NCI-H526 treated with DMSO at 0.1 percent for 48 hours (cell line): ENCODE results near the gene CCDC43.
A peak's percentile ranks its signal among the peaks of the same experiment; 100 is the strongest.
"Not testable (repeated sequence)": the region's sequence is repeated elsewhere in the genome, so short reads cannot be mapped to it uniquely, and the experiment has no call there.

ENCODE experiments used
- DNase-seq: peaks from one replicate; lab custom pipeline; 2025; lab: John Stamatoyannopoulos, UW

Gene CCDC43

GRCh38 chr17:44689477-44690217 lies at the start of gene CCDC43:
TSS of gene CCDC43 (minus strand) at chr17:44689776. CDS start at chr17:44689753, 23 bp downstream.
- DNase-seq: peak; percentile 84

GRCh38 chr17:44738214-44738906 lies 48.8 kb upstream of the CCDC43 start:
- DNase-seq: no peak

GRCh38 chr17:44736551-44737240 lies 47.1 kb upstream of the CCDC43 start:
- no peak for DNase-seq

- no peak for DNase-seq
Measured at GRCh38 chr17:44734272-44734671, 44.7 kb upstream of the CCDC43 start.

GRCh38 chr17:44733753-44734152 lies 44.2 kb upstream of the CCDC43 start:
- DNase-seq: no peak

- DNase-seq: not testable (repeated sequence)
Measured at GRCh38 chr17:44726121-44726520, 36.5 kb upstream of the CCDC43 start.

- DNase-seq: no peak
Measured at GRCh38 chr17:44722254-44722653, 32.7 kb upstream of the CCDC43 start.

- no peak for DNase-seq
Measured at GRCh38 chr17:44719444-44719843, 29.9 kb upstream of the CCDC43 start.

GRCh38 chr17:44708401-44709263 lies 19.1 kb upstream of the CCDC43 start, which contains the start of gene DBF4B:
TSS of gene DBF4B (plus strand) at chr17:44708665. CDS start at chr17:44708821, 156 bp downstream.
- DNase-seq: peak; percentile 86

- DNase-seq: no peak
Measured at GRCh38 chr17:44707755-44708400, 18.3 kb upstream of the CCDC43 start.

- DNase-seq: not testable (repeated sequence)
Measured at GRCh38 chr17:44700288-44700687, 10.7 kb upstream of the CCDC43 start.

- DNase-seq: no peak
Measured at GRCh38 chr17:44693609-44694008, 4.0 kb upstream of the CCDC43 start.

GRCh38 chr17:44690746-44691306 lies 1.2 kb upstream of the CCDC43 start:
- DNase-seq: not testable (repeated sequence)

- DNase-seq: no peak
Measured at GRCh38 chr17:44688675-44689476, 700 bp downstream of the CCDC43 start.

GRCh38 chr17:44688200-44688599 lies 1.4 kb downstream of the CCDC43 start:
- DNase-seq: no peak

- no peak for DNase-seq
Measured at GRCh38 chr17:44687756-44688155, 1.8 kb downstream of the CCDC43 start.

GRCh38 chr17:44683303-44683702 lies 6.3 kb downstream of the CCDC43 start:
- not testable (repeated sequence) for DNase-seq

GRCh38 chr17:44677136-44677535 lies 12.4 kb downstream of the CCDC43 start:
- DNase-seq: no peak

- DNase-seq: no peak
Measured at GRCh38 chr17:44673893-44674292, 15.7 kb downstream of the CCDC43 start.

GRCh38 chr17:44672479-44673093 lies 17.0 kb downstream of the CCDC43 start:
- DNase-seq: no peak
